ENCODE measurements around the gene PRSS16.
"Not testable (repeated sequence)": the region's sequence is repeated elsewhere in the genome, so short reads cannot be mapped to it uniquely, and the experiment has no call there.

The PRSS16 gene

DNA sequence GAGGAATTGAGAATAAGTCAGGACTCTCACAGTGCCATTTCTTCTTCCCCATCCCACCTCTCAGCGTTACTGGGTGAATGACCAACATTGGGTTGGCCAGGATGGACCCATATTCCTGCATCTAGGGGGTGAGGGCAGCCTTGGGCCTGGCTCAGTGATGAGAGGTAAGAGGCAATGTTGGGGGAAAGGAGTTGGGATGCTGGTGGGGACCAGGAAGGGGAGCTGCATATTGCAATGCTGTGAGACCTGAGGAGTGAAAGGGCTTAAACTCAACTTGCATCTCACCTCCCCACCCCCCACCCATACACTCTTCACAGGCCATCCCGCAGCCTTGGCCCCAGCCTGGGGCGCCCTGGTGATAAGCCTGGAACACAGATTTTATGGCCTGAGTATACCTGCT is 1.3 kb downstream of the PRSS16 start:
- no peak for DNase-seq

DNA sequence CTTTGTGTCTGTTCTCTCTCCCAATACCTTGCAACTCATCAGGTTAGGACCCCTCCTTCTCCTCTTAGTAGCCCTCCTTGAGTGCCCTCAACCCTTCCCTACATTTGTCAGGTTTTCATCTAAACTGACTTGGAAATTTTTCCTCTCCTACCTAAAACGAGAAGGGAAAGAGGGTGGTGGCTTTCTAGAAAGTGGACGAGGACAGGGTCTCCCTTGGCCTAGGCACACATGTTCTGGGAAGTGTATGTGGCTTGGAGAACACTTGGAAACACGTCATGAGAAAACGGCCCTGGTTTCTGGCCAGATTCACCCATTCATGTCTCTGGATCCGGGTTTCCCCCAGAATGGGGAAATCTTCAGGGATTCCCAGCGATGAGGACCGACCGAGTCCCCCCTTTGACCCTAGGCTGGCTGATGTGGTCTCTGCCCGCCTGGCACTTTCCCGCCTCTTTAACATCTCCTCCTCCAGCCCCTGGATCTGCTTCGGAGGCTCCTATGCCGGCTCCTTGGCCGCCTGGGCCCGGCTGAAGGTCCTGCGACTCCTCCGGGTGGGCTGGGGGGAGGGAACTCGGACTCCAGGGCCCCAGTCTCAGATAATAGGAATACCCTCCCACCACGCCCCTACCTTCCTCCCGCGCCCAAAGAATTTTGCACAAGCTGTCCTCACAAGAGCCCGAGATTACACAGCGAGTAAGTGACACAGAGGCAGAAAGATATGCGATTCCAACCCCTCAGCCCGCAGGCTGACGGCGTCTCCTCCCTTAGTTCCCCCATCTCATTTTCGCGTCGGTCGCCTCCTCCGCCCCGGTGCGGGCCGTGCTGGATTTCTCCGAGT is 3.0 kb downstream of the PRSS16 start:
- no peak for DNase-seq

DNA sequence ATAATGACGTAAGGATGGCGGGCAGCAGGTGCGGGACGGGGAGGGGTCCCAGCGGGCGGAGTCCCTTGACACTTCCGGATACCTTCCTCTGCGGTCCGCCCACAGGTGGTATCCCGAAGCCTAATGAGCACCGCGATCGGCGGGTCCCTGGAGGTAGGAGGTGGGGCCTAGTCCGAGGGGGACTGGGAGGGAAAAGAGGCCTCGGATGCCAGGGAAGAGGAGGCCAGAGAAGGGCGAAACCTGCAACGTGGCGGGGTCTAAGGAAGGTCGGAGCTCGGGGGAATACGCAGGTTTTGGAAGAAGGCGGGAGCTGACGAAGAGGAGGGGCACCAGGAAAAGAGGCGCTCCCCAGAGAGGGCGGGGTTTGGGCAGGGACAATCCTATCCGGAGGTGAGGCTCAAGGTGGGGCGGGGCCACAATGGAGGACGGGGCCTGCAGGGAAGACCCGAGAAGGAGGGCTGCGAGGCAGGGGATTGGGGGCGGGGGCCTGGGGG is 3.7 kb downstream of the PRSS16 start:
- DNase-seq, result peak; percentile 40

DNA sequence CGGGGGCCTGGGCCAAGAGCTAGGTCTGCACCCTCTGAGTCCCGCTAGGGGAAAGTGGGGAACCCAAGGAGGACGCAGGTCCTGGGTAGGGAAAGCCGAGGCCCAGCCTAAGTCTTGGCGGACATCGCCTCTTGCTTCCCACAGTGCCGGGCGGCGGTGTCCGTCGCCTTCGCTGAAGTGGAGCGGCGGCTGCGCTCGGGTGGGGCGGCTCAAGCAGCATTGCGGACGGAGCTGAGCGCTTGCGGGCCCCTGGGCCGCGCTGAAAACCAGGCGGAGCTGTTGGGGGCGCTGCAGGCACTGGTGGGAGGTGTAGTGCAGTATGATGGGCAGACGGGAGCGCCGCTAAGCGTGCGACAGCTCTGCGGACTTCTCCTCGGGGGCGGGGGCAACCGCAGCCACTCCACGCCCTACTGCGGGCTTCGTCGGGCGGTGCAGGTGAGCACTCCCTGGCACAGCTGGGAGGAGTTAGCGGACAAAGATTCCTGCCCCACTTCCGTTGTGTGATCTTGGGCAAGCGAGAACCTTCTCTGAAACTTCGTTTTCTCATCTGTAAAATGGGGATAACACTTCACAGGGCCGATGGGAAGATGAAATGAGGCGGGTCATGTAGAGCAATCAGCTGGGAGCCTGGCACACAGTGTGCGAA is 4.2 kb downstream of the PRSS16 start:
- peak; percentile 63 for DNase-seq

DNA sequence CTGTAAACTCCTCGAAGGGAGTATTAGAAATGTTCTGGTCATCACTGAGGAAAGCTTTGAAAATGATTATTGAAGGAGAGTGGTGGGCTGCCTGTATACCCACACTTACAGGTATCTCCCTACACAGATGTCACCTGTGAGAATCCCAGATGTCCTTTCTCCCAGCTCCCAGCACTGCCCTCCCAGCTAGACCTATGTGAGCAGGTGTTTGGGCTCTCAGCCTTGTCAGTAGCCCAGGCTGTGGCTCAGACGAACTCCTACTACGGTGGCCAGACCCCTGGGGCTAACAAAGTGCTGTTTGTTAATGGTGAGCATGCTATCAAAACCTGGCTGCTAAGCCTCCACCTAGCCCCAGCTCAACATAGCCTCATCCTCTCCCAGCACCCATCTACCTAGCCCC is 7.1 kb downstream of the PRSS16 start:
- DNase-seq, result no peak

DNA sequence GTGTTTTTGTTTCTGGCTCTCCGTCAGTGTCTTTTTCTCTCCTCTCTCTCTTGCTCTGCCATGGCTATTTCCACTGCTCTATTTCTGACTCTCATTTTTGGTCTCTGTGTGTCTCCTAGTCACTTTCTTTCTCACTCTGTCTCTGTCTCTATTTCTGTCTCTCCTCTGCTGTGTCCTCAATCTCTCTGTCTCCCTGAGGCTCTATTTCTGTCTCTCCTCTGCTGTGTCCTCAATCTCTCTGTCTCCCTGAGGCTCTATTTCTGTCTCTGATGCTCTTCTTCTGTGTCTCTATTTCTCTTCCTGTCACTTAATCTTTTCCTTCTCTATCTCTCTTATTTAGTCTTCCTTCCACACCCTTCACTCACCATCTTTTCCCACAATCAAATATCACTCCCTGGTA is 8.4 kb downstream of the PRSS16 start:
- DNase-seq, result no peak

DNA sequence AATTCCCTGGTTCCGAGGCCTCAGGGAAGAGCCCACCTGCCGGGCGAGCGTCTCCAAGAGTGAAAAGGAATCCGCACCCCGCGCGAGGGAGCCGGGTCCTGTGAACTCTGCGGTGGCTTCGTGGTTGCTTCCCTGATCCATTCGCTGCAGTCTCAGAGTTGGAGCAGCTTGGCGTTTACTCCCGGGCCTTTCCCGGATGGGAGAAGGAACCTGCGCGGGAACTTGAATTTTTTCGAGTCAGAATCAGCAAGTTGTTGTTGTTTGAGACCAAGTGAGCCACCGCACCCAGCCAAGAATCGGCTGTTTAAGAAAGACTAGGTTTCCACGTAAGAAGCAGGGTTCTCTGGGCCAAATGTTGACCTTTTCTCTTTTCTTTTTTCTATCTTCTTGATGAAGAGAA is 12.9 kb downstream of the PRSS16 start:
- DNase-seq, result no peak

DNA sequence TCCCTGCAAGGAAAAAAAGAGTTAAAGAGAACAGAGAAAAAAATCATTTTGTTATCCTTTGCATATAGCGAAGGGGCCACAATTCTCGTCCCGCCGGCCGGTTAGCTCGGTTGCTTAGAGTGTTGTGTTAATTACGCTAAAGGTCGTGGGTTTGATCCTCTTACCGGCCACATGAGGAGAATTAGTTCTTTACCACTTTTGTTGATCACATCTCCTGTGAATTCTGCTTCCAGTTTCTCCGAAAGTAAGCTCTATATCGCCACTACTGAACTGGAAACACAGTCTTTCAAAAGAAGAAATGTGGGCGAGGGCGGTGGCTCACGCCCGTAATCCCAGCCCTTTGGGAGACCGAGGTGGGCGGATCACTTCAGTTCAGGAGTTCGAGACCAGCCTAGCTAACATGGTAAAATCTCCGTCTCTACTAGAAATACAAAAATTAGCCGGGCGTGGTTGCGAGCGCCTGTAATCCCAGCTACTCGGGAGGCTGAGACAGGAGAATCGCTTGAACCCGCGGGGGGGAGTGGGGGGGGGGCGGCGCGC is 13.4 kb downstream of the PRSS16 start:
- no peak for DNase-seq

DNA sequence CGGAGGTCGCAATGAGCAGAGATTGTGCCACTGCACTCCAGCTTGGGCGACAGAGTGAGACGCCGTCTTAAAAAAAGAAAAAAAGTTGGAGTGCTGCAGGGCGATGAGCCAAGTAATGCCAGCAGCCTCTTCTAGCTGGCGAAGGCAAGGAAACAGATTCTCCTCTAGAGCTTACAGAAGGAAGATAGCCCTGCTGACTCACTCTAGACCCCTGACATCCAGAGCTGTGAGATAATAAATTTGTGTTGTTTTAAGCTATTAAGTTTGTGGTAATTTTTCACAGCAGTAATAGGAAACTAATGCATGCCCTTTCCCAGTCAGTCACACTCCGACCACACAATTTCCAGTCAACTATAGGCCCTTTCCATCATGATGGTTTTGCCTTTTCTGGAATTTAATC is 16.4 kb downstream of the PRSS16 start:
- DNase-seq, result no peak

DNA sequence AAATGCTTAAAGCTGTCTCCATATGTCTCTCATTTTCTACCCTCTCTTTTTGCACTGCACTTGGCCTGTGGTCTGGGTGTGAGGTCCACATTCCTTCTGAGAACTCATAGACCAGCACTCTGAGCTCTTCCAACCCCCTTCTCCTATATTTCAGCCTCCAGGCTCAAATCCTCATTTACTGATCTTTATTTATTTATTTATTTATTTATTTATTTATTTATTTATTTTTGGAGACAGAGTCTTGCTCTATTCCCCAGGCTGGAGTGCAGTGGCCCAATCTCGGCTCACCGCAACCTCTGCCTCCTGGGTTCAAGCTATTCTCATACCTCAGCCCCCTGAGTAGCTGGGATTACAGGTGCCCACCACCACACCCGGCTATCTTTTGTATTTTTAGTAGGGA is 19.5 kb downstream of the PRSS16 start:
- DNase-seq, result not testable (repeated sequence)

DNA sequence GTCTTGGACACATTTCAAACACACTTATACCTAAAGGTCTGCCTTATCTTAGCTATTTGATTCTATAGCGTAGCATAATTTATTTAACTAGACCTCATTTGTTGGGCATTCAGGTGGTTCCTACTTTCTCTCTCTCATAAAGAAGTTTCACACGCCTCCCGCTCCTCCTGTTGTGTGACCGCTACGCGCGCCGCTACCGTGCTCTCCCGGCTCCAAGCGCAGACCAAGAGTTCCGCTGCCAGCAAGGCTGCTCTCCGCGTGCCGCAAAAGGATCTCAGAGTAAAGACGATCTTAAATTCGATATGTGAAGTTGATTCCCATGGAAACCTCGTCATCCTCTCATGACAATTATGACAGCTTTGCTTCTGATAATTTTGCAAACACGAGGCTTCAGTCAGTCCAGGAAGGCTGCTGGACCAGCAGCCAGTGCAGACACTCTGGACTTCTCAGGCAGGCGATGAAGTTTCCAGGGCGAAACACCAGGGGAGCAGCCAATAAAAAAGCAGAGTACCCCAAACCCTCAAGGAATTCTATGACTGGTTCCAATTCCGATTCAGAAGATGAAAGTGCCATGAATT is 20.4 kb downstream of the PRSS16 start:
- no peak for DNase-seq

DNA sequence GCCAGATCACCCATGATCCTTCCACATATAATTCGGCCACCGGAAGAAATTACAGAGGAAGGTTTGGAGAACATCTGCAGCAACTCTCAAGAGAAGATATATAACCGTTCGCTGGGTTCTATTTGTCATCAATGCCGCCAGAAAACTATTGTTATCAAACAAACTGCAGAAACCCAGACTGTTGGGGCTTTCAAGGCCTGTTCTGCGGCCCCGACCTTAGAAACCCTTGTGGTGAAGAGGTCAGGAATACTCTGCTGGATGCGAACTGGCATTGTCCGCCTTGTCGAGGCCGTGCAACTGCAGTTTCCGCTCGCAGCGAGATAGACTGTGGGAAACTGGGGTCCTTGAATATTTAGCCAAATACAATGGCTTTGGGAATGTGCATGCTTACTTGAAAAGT is 21.3 kb downstream of the PRSS16 start:
- DNase-seq, result no peak

DNA sequence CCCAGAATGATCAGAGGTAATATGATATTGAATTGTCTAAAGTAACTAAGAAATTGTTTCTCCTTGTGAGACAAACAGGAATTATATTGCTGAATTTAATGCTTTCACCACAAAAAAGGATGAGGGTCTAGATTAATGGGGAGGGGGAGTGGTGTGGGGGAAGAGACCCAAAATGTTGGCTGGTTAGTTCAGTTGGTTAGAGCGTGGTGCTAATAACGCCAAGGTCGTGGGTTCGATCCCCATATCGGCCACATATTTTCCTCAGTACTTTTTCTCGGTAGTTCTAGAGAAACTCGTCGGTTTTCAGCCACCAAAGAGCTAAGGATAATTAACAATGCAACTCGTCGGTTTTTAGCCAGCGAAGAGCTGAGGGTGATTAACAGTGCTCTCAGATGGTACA is 26.3 kb downstream of the PRSS16 start:
- DNase-seq, result no peak

DNA sequence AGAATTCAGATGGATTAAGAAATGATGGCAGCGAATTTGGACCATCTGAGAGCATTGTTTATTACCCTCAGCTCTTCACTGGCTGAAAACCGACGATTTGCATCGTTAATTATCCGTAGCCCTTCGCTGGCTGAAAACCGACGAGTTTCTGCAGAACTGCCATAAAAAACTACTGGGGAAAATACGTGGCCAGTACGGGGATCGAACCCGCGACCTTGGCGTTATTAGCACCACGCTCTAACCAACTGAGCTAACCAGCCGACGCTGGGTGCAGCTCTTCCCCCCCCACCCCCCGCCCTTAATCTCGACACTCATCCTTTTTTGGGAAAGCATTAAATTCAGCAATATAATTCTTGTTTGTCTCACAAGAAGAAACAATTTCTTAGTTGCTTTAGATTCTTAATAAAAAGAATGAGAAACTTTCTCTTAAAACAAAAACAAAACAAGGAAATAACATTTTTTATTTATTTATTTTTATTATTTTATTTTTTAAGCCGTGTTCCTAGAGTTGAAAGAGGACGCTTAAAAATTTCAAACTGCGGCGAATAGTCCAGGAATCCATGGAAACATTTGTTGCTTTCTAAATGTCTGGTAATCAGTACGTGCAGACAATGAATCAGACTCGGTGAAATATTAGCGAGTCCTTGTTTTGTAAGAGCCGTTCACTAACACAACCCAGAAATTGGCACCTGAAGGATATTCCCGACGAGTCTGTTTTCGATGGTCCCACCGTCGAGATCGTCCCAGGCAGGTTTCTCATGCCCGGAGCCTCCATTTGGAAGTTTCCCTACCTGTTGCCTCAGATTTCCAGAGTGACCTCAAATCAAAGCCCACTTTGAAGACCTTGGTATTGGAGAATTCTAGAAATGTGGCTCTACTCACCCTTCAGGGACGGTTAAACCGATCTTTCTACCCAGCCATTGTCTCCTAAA is 27.8 kb downstream of the PRSS16 start:
- peak; percentile 40 for DNase-seq

DNA sequence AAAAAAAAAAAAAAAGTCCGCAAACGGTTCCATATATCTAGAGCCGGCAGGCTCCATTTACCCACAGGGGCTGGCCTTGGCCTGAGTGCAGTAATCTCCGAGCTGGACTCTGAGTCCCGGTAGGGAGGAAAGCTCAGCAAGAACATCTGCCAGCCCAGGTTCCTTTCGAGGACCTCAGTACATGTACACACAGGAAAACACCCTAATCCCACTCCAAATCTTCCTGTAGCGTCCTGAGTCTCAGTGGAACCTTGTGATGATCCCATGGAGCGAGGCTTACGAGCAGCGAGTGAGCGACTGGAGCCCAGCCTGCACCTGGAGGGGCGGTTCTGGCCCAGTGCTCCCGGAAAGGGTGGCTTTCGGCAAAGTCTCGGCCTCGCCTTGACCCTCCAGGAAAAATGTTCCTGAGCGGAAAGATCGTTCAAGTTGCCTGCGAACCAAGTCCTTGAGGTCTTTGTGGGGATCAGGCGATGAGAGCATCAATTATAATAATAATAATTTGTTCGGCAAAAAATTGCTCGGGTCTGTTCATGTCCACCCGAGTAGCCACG is 32.1 kb downstream of the PRSS16 start:
- DNase-seq, result no peak

DNA sequence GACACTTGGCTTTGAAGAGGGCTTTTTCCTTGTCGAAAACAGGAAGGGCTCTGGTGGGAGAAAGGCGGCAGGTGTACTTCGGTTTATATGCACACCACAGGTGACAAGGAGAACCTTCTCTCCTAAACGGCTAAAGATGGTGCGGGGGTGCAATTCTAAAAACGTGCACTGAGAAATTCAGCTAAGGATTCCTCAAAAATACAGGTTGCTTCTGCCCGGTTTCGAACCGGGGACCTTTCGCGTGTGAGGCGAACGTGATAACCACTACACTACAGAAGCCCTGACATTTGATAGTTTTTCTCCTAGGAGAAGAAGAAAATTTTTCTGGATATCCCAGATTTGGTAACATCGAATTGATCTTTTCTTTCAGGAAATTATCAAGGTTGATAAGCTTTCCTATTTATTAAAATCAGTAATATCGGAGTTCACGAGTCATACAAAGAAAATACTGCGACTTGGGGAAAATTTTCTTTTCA is 32.6 kb downstream of the PRSS16 start:
- peak; percentile 72 for DNase-seq

DNA sequence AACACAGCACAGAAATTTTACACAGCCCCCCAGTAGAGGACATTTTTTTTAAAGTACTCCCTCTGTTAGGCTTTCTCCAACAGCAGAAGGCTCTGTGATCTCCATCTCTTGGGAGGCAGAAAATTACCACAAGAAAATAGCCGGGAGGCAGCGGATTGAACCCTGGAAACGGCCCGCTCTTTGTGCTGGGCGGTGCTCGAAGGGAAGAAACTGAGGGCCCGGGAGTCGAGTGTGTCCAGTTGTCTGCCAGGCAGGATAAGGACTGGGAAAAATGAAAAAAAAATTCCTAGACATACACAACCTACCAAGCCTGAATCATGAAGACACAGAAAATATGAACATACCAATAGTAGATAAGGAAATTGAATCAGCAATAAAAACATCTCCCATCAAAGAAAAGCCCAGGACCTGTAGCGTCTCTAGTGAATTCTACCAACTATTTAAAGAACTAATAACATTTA is 33.1 kb downstream of the PRSS16 start:
- no peak for DNase-seq

DNA sequence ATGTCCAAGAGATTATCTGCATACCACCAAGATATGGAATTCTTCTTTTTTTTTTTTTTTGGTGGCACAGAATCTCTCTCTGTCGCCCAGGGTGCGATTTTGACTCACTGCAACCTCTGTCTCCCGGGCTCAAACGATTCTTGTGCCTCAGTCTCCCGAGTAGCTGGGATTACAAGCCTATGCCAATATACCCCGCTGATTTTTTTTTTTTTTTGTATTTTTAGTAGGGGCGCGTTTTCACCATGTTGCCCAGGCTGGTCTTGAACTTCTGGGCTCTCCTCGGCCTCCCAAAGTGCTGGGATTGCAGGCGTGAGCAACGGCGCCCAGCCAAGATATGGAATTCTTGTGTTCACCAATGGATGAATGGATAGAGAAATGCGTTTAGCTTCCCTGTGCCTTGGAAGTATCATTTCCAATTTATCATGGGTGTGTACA is 33.6 kb downstream of the PRSS16 start:
- DNase-seq, result no peak

DNA sequence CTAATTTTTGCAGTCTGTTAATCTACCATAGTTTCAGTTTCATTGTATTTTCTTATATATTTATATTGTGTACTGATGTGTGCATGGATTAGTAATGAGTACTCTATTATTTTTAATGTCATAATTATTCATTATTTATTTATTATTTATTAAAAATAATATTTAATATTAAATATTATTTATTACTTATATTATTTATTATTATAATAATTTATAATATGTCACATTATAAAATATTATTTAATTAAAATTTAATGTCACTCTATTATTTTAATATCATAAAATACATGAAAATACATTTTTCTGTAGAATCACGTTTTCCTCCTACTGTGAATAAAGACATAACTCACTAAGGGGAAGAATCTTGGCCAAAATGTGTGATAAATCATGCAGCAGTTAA is 34.1 kb downstream of the PRSS16 start:
- DNase-seq, result no peak

DNA sequence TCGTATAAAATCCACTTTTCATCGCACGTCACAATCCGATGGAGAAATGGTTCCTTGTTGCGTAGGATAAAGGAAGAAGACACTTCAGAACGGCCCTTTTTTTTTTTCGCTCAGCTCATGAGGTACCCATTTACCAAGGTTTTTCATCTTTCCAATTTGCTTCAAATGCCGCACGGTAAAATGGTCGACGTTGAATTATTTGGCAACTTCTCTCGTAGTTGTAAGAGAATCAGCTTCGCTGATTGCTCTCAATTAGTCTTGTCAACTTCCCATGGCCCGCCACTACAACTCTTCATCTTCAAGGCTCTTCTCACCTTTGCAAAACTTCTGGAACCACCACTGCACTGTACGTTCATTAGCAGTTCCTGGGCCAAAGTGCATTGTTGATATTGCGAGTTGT is 35.8 kb downstream of the PRSS16 start:
- DNase-seq, result no peak

DNA sequence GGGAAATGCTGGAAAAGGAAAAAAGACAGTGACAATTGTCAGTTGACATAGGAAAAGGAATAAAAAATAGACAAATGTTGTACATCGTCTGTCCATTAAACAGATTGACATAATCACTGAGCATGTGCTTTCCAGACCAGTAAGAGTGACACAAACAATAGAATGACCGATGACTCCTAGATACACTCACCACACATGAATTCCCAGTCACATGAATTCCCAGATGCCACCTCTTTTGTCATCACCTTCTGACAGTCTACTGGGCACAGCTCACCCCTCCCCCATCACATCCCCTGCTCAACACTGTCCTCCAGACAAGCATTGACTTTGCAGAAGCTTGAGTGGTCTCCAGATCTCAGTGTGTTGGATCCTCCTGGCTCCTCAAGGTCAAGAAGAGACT is 38.6 kb downstream of the PRSS16 start:
- no peak for DNase-seq

DNA sequence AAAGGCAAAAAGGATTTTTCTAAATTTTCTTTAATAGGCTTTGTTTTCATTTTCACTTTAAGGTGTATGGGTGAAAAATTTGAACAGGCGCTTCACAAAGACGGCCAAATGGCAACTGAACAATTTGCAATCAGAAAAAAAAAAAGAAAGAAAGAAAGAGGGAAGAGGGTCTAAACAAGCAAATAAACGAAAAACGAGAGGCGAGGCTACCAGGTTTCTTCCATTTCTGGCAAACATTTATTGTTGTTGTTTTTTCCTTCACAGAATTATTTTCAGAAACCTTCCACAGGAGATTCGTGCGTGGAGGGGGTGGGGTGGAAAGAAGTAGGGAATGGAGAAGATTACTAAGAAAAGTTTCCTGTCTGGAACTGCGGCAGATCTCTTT is 40.2 kb downstream of the PRSS16 start:
- DNase-seq, result no peak

Data from hematopoietic multipotent progenitor cell treated with erythropoietin and hydrocortisone succinate and interleukin-3 and kit ligand, for 6 days (in vitro differentiated cells).